ENCODE results near the gene MRGPRD.

The MRGPRD gene

GRCh38 chr11:68980776-68981065 is at the start of gene MRGPRD:
MRGPRD (minus strand) TSS chr11:68980986; CDS start chr11:68980986, 0 bp downstream.
- DNase-seq (ENCODE audit: low read depth), result no peak

GRCh38 chr11:69030301-69030700 is 49.5 kb upstream of the MRGPRD start:
- no peak for DNase-seq (ENCODE audit: low read depth)

- no peak for DNase-seq (ENCODE audit: low read depth)
Measured at GRCh38 chr11:69027704-69028372, 47.1 kb upstream of the MRGPRD start.

GRCh38 chr11:69024509-69024908 is 43.7 kb upstream of the MRGPRD start:
- DNase-seq (ENCODE audit: low read depth), result no peak

GRCh38 chr11:69022260-69022659 is 41.5 kb upstream of the MRGPRD start:
- no peak for DNase-seq (ENCODE audit: low read depth)

- DNase-seq (ENCODE audit: low read depth), result no peak
Measured at GRCh38 chr11:69018924-69019323, 38.1 kb upstream of the MRGPRD start.

GRCh38 chr11:69017951-69018350 is 37.2 kb upstream of the MRGPRD start:
- DNase-seq (ENCODE audit: low read depth), result no peak

GRCh38 chr11:69014898-69015549 is 34.2 kb upstream of the MRGPRD start:
- no peak for DNase-seq (ENCODE audit: low read depth)

GRCh38 chr11:69014084-69014851 is 33.5 kb upstream of the MRGPRD start:
- DNase-seq (ENCODE audit: low read depth), result no peak

- no peak for DNase-seq (ENCODE audit: low read depth)
Measured at GRCh38 chr11:69013009-69013951, 32.5 kb upstream of the MRGPRD start, which contains the start of gene MRGPRF. MRGPRF (minus strand) TSS chr11:69013246; CDS start chr11:69009901, 3,345 bp downstream.

GRCh38 chr11:69012092-69013008 is 31.6 kb upstream of the MRGPRD start:
- no peak for DNase-seq (ENCODE audit: low read depth)

GRCh38 chr11:69011624-69012091 is 30.9 kb upstream of the MRGPRD start:
- DNase-seq (ENCODE audit: low read depth), result no peak

- DNase-seq (ENCODE audit: low read depth), result no peak
Measured at GRCh38 chr11:69010964-69011623, 30.3 kb upstream of the MRGPRD start.

GRCh38 chr11:69010361-69010891 is 29.6 kb upstream of the MRGPRD start:
- no peak for DNase-seq (ENCODE audit: low read depth)

GRCh38 chr11:69009441-69010211 is 28.8 kb upstream of the MRGPRD start:
- DNase-seq (ENCODE audit: low read depth), result no peak

- no peak for DNase-seq (ENCODE audit: low read depth)
Measured at GRCh38 chr11:69008737-69009440, 28.1 kb upstream of the MRGPRD start.

GRCh38 chr11:69007975-69008381 is 27.2 kb upstream of the MRGPRD start:
- DNase-seq (ENCODE audit: low read depth), result no peak

- no peak for DNase-seq (ENCODE audit: low read depth)
Measured at GRCh38 chr11:69006816-69007215, 26.0 kb upstream of the MRGPRD start.

Measured in activated T-helper 9 cell treated with anti-CD3 and anti-CD28 coated beads, Interleukin-2, amount 50 U/mL, for 16 hours (primary cell).